IPS-15b (cell line): ENCODE results near the gene NAV2.

ENCODE experiments used
- H3K27me3 ChIP-seq: one replicate; pipeline ENCODE4 v1.6.1; 2013; ENCODE audit warnings: low read length; ENCODE audit not compliant: control insufficient read depth, insufficient read depth
- H3K36me3 ChIP-seq: one replicate; pipeline ENCODE4 v1.6.1; 2013; ENCODE audit warnings: low read length; ENCODE audit not compliant: control insufficient read depth, insufficient read depth
- H3K4me1 ChIP-seq: one replicate; pipeline ENCODE4 v1.6.1; 2013; ENCODE audit warnings: mild to moderate bottlenecking, low read length; ENCODE audit not compliant: control insufficient read depth, insufficient read depth
- H3K4me3 ChIP-seq: one replicate; pipeline ENCODE4 v1.5.1; 2013; ENCODE audit warnings: low read depth, low read length
- H3K9ac ChIP-seq: one replicate; pipeline ENCODE4 v1.6.1; 2013; ENCODE audit warnings: low read depth, mild to moderate bottlenecking, low read length
- H3K9me3 ChIP-seq: one replicate; pipeline ENCODE4 v1.6.1; 2013; ENCODE audit warnings: mild to moderate bottlenecking, low read length; ENCODE audit not compliant: control insufficient read depth, insufficient read depth

NAV2 gene

DNA sequence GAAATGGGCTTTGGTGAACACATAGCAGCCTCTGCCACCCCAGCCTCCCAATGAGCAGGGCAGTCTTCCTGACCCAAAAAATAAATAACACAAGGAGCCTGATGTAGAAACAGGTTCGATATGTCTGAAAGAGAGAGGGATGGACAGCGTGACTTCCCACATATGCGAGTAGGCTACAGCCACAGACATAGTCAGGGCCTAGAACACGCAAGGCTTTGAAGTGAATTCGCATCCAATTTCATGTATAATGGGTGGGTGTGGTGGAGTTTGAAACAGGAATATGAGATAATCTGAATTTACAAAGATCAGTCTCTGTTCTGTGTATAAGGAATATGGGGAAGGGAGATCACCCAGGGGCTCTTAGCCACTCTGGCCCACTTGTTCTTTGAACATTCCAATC is 373.3 kb downstream of the NAV2 start:
- no peak overlapping the region for H3K9ac ChIP-seq
- H3K36me3 ChIP-seq, result peaks cover 45% of the 10 kb centered on the region
- no peaks in the 10 kb centered on the region for H3K27me3 ChIP-seq
- no peaks in the 10 kb centered on the region for H3K4me1 ChIP-seq
- no peaks in the 10 kb centered on the region for H3K9me3 ChIP-seq
- H3K4me3 ChIP-seq, result no peak overlapping the region

GRCh38 chr11:20087118-20087521 is 374.5 kb downstream of the NAV2 start:
- no peaks in the 10 kb centered on the region for H3K27me3 ChIP-seq
- no peak overlapping the region for H3K4me3 ChIP-seq
- H3K36me3 ChIP-seq, result peaks cover 47% of the 10 kb centered on the region
- no peaks in the 10 kb centered on the region for H3K4me1 ChIP-seq
- no peak overlapping the region for H3K9ac ChIP-seq
- no peaks in the 10 kb centered on the region for H3K9me3 ChIP-seq

- H3K9ac ChIP-seq, result no peak overlapping the region
Observed at GRCh38 chr11:20088397-20089225, 376.0 kb downstream of the NAV2 start.

GRCh38 chr11:20089367-20089766 is 376.7 kb downstream of the NAV2 start:
- Histone ChIP-seq H3K27me3 (no peaks in the 10 kb centered on the region), H3K36me3 (peaks cover 43% of the 10 kb centered on the region), H3K4me1 (no peaks in the 10 kb centered on the region), H3K9ac (no peak overlapping the region), H3K4me3 (no peak overlapping the region), H3K9me3 (no peaks in the 10 kb centered on the region)

More at GRCh38 chr11:20088397-20089225, 376.0 kb downstream of the NAV2 start:
- H3K36me3 ChIP-seq, result peaks cover 46% of the 10 kb centered on the region
- no peak overlapping the region for H3K4me3 ChIP-seq
- no peaks in the 10 kb centered on the region for H3K4me1 ChIP-seq
- no peaks in the 10 kb centered on the region for H3K9me3 ChIP-seq
- no peaks in the 10 kb centered on the region for H3K27me3 ChIP-seq

DNA sequence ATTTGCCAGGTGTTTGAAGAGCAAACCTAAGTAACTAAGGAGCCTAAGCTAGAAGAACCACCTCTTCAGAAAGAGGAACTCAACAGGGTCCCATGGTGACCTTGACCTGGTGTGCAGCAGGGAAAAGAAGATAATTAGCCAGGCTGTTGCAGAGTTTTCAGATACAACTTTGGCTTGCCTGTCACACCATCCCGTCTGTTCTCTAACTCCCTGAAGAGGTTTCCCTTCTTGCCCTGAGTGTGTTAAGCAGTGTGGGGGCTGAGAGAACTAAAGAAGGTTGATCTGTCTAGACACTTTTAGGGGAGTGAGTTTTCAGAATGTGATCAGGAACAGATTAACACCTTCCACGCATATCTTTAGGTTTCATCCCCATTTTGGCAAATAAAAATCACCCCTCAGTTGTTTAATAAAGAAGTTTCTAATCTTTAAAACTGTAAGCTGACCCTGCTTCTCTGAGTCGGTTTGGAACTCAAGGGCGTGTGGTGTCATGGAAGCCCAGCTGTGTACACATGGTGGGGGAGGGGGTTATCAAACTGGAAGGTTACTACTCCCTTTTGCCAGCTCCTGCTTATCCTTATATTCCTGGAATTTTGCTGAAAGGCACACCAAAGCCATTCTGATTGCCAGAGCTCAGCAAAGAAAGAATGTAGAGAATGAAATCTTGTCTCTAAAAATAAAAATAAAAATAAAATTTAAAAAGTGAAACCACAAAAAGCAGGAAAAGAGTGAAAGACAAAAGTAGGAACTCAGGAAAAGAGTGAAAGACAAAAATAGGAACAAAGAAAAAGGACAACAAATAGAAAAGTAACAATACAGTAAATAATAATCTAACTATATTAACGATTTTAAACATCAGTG is 377.4 kb downstream of the NAV2 start:
- H3K9ac ChIP-seq, result no peak overlapping the region
- H3K9me3 ChIP-seq, result no peaks in the 10 kb centered on the region
- H3K36me3 ChIP-seq, result peaks cover 46% of the 10 kb centered on the region
- no peaks in the 10 kb centered on the region for H3K27me3 ChIP-seq
- H3K4me3 ChIP-seq, result no peak overlapping the region
- no peaks in the 10 kb centered on the region for H3K4me1 ChIP-seq

DNA sequence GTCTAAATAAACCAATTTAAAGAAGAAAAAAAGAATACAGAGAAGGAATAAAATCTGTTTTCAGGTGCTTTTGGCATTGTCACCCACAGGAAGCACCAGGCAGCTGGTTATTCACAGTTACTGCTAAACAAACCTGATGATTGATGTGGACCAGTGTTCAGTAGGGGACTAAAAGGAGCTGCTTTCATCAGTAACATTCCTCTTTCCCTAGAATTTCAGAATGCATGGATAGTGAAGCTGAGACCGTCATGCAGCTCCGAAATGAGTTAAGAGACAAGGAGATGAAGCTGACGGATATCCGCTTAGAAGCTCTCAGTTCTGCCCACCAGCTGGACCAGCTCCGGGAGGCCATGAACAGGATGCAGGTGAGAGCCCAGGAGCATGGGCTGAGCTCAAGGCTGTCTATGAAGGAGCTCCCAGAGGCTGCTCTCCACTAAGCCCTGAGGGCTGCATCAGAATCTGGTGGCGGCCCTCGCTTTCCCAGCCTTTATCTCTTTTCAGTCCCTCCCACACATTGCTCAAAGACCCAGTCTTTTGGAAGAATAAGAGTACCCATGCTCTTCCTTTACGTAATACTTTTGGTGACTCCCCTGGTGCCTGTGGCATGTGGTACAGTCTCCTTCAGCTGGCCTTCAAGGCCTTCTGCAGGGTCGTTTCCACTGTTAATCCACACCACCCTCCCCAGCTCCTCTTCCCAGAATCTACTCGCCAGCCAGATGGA is 378.2 kb downstream of the NAV2 start:
- no peaks in the 10 kb centered on the region for H3K27me3 ChIP-seq
- peaks cover 41% of the 10 kb centered on the region for H3K36me3 ChIP-seq
- no peak overlapping the region for H3K9ac ChIP-seq
- no peaks in the 10 kb centered on the region for H3K4me1 ChIP-seq
- no peak overlapping the region for H3K4me3 ChIP-seq
- H3K9me3 ChIP-seq, result no peaks in the 10 kb centered on the region

- H3K27me3 ChIP-seq, result no peaks in the 10 kb centered on the region
- H3K4me1 ChIP-seq, result no peaks in the 10 kb centered on the region
- no peaks in the 10 kb centered on the region for H3K9me3 ChIP-seq
- H3K4me3 ChIP-seq, result no peak overlapping the region
- H3K36me3 ChIP-seq, result peaks cover 41% of the 10 kb centered on the region
- H3K9ac ChIP-seq, result no peak overlapping the region
Observed at GRCh38 chr11:20093775-20094174, 381.1 kb downstream of the NAV2 start.

DNA sequence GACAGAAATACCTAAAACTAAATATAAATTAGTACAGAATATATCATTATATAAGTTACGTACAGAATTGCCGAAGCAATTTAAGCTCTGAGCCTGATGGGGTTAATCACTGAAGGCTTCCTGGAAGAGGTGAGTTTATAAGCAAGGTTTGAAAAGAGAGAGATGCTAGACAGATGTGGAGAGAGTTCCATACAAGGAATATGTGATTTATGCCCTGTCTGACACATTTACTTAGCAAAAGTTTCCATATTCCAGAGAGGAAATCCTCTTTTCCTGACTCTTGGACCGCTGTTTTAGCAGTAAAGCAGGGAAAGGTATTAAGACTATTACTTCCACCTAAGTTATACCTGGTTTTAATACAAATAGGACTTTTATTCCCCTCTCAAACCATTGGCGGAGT is 382.6 kb downstream of the NAV2 start:
- peaks cover 41% of the 10 kb centered on the region for H3K36me3 ChIP-seq

GRCh38 chr11:20097319-20098221 is 384.9 kb downstream of the NAV2 start:
- H3K9ac ChIP-seq, result no peak overlapping the region
- no peaks in the 10 kb centered on the region for H3K9me3 ChIP-seq
- no peaks in the 10 kb centered on the region for H3K4me1 ChIP-seq
- no peaks in the 10 kb centered on the region for H3K27me3 ChIP-seq
- peaks cover 44% of the 10 kb centered on the region for H3K36me3 ChIP-seq
- no peak overlapping the region for H3K4me3 ChIP-seq

More for the DNA sequence above, 382.6 kb downstream of the NAV2 start:
- H3K4me3 ChIP-seq, result no peak overlapping the region
- no peak overlapping the region for H3K9ac ChIP-seq
- H3K4me1 ChIP-seq, result no peaks in the 10 kb centered on the region
- no peaks in the 10 kb centered on the region for H3K9me3 ChIP-seq
- no peaks in the 10 kb centered on the region for H3K27me3 ChIP-seq

- Histone ChIP-seq H3K9me3 (no peaks in the 10 kb centered on the region), H3K27me3 (no peaks in the 10 kb centered on the region), H3K9ac (no peak overlapping the region), H3K36me3 (peaks cover 49% of the 10 kb centered on the region), H3K4me3 (no peak overlapping the region), H3K4me1 (no peaks in the 10 kb centered on the region)
Observed at GRCh38 chr11:20099527-20099926, 386.9 kb downstream of the NAV2 start.

DNA sequence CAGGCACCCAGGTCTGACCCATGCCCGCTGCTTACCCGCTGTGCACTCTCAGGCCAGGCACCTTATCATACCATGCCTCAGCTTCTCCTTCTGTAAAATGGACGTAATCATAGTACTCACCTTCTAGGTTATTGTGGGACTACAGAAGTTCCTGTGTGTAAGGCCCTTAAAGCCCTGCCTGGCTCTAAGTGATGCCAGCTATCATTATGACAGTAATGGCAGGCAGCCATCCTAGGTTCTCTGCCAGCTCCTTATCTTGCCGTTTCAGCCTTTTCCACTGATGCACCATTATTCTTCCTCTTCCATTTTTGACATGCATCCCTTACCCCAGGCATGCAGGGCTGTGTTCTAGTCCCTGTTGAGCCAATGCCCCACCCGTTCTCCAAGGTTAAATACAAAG is 389.8 kb downstream of the NAV2 start:
- Histone ChIP-seq H3K4me3 (no peak overlapping the region), H3K27me3 (no peaks in the 10 kb centered on the region), H3K36me3 (peaks cover 46% of the 10 kb centered on the region), H3K4me1 (no peaks in the 10 kb centered on the region), H3K9ac (no peak overlapping the region), H3K9me3 (no peaks in the 10 kb centered on the region)
